K562 (cell line): ENCODE results near the gene ETV3. TPM values are rescaled to one million over a fixed set of nuclear protein-coding genes. Genes with fewer than 3 reads are reported as not detected.

Experiments
- ATAC-seq: fragments of 200-7000 bp; cut with Tn5 transposase; 3 replicates; pipeline ENCODE4 v1.9.1; 2020; ENCODE audit warnings: moderate library complexity
- BruUV-seq: library from RNA; stranded (reverse); fragments of 400-500 nt; replicated peaks from 2 replicates; lab custom pipeline; 2021; lab: Mats Ljungman, UMichigan
- CTCF ChIA-PET: fragments of 300-600 bp; formaldehyde crosslinking; extraction: SDS; loops from one replicate; lab custom pipeline; 2021; ENCODE audit warnings: low intra/inter-chr PET ratio; lab: Yijun Ruan, JAX
- POLR2A ChIA-PET: fragments of 300-600, 350-650 bp; sonication (Branson Sonifier 250); formaldehyde crosslinking; extraction: SDS; loops from one replicate; lab custom pipeline; 2021; ENCODE audit warnings: antibody characterized with exemption, inconsistent platforms; lab: Yijun Ruan, JAX
- DNase-seq, 4 experiments: peaks; one replicate each; pipeline versions ENCODE4 v3.0.0 to v3.0.0-alpha.2; 2011 to 2018; ENCODE audit warnings: low spot score in 3 of 4, mixed read lengths in 3 of 4; ENCODE audit errors: extremely low read depth in 1 of 4
- FAIRE-seq: peaks from 2 replicates; lab custom pipeline; 2011; peaks lifted over from hg19 to GRCh38; lab: Jason Lieb, UNC
- H2AFZ ChIP-seq: 2 replicates; pipeline ENCODE4 v1.6.0; 2011; ENCODE audit warnings: low read depth, low read length, control low read depth, inconsistent platforms
- H3K27ac ChIP-seq: fragments of 200-600 bp; 3 replicates; pipeline ENCODE4 v1.8.0; 2011; ENCODE audit warnings: low read depth, mild to moderate bottlenecking, control low read depth, inconsistent platforms, low read length, moderate library complexity, mixed read lengths; ENCODE audit errors: extremely low read depth
- H3K27me3 ChIP-seq, 2 experiments: fragments of 300-600 bp in 1 of 2; 2 replicates in 1 of 2; 3 replicates in 1 of 2; pipeline versions ENCODE4 v1.6.0 to v1.8.0; 2011; ENCODE audit warnings: inconsistent platforms in 2 of 2, low read length in 2 of 2, mild to moderate bottlenecking in 1 of 2, mixed read lengths in 1 of 2, moderate library complexity in 1 of 2; ENCODE audit not compliant: control insufficient read depth in 2 of 2, insufficient read depth in 2 of 2
- H3K36me3 ChIP-seq: fragments of 300-600 bp; 3 replicates; pipeline ENCODE4 v1.8.0; 2011; ENCODE audit warnings: mild to moderate bottlenecking, low read length, inconsistent platforms; ENCODE audit not compliant: control insufficient read depth, insufficient read depth
- H3K4me1 ChIP-seq, 2 experiments: fragments of 200-600 bp in 1 of 2; replicated peaks in 1 of 2; 2 replicates in 1 of 2; 3 replicates in 1 of 2; pipeline versions ENCODE4 v1.5.1 to v1.8.0; 2011; ENCODE audit warnings: inconsistent platforms in 2 of 2, low read length in 2 of 2, mild to moderate bottlenecking in 1 of 2, mixed read lengths in 1 of 2, moderate library complexity in 1 of 2; ENCODE audit not compliant: control insufficient read depth in 2 of 2, insufficient read depth in 2 of 2
- H3K4me2 ChIP-seq: 2 replicates; pipeline ENCODE4 v1.6.1; 2011; ENCODE audit warnings: low read length, control low read depth, inconsistent platforms, mixed read lengths; ENCODE audit not compliant: insufficient read depth
- H3K4me3 ChIP-seq: fragments of 200-600 bp; sonication (generic), shearing (Covaris generic); 2 replicates; pipeline ENCODE4 v1.5.1; 2016; ENCODE audit warnings: control low read depth, inconsistent platforms
- H3K79me2 ChIP-seq: fragments of 200-600 bp; 3 replicates; pipeline ENCODE4 v1.8.0; 2011; ENCODE audit warnings: low read length, inconsistent platforms; ENCODE audit not compliant: control insufficient read depth, insufficient read depth
- H3K9ac ChIP-seq, 2 experiments: 2 replicates each; pipeline versions ENCODE4 v1.6.0 to v1.6.1; 2011; ENCODE audit warnings: low read depth in 2 of 2, low read length in 2 of 2, control low read depth in 1 of 2, inconsistent platforms in 1 of 2, mild to moderate bottlenecking in 1 of 2, mixed read lengths in 1 of 2; ENCODE audit not compliant: insufficient read depth in 1 of 2
- H3K9me1 ChIP-seq: one replicate; pipeline ENCODE4 v1.6.0; 2011; ENCODE audit warnings: inconsistent platforms, mild to moderate bottlenecking, low read length, moderate library complexity; ENCODE audit not compliant: control insufficient read depth, insufficient read depth
- H3K9me3 ChIP-seq: replicated peaks from 2 replicates; pipeline ENCODE4 v1.5.1; 2011; ENCODE audit warnings: low read depth, low read length, inconsistent platforms; ENCODE audit not compliant: control insufficient read depth, insufficient read depth
- H4K20me1 ChIP-seq: replicated peaks from 2 replicates; pipeline ENCODE4 v1.6.1; 2011; ENCODE audit warnings: low read length, inconsistent platforms, mixed read lengths; ENCODE audit not compliant: control insufficient read depth, insufficient read depth
- CBFB ChIP-seq: sonication (generic); formaldehyde crosslinking; IDR thresholded peaks from 2 replicates; pipeline ENCODE4 v1.4.0; 2020; ENCODE audit warnings: mild to moderate bottlenecking, missing genetic modification reagents
- CSDE1 ChIP-seq, 2 experiments: fragments of 450-650 bp; IDR thresholded peaks; 2 replicates each; pipeline ENCODE4 v1.6.1; 2016; ENCODE audit warnings: mild to moderate bottlenecking in 1 of 2
- DMBX1 ChIP-seq: fragments of 250-450 bp; sonication (Bioruptor Pico); IDR thresholded peaks from 2 replicates; pipeline ENCODE4 v1.8.0; 2022; ENCODE audit warnings: inconsistent platforms, mild to moderate bottlenecking, moderate library complexity, borderline replicate concordance
- EGR1 ChIP-seq: fragments of 450-650 bp; conservative IDR thresholded peaks from 2 replicates; pipeline ENCODE4 v1.6.1; 2017; ENCODE audit warnings: mild to moderate bottlenecking
- EZH2 ChIP-seq: IDR thresholded peaks from 2 replicates; pipeline ENCODE4 v1.6.1; 2012; ENCODE audit warnings: low read depth, mild to moderate bottlenecking, inconsistent platforms, low read length, borderline replicate concordance
- HNRNPH1 ChIP-seq: fragments of 200-400 bp; formaldehyde crosslinking; optimal IDR thresholded peaks from 2 replicates; pipeline ENCODE3; 2017; ENCODE audit warnings: low read depth, mild to moderate bottlenecking, low read length, moderate library complexity
- KHSRP ChIP-seq: fragments of 450-650 bp; IDR thresholded peaks from 2 replicates; pipeline ENCODE4 v1.6.1; 2017
- LCOR ChIP-seq: sonication (generic); formaldehyde crosslinking; IDR thresholded peaks from 2 replicates; pipeline ENCODE4 v1.8.0; 2022; ENCODE audit warnings: mild to moderate bottlenecking, missing genetic modification reagents
- MAFK ChIP-seq: IDR thresholded peaks from 2 replicates; pipeline ENCODE4 v1.6.1; 2011; ENCODE audit warnings: low read length, improper control_type of control experiment
- PYGO2 ChIP-seq: fragments of 450-650 bp; IDR thresholded peaks from 2 replicates; pipeline ENCODE4 v1.6.1; 2016; ENCODE audit warnings: mild to moderate bottlenecking, missing genetic modification characterization, moderate library complexity, missing compliant biosample characterization
- ZNF121 ChIP-seq: sonication (generic); formaldehyde crosslinking; conservative IDR thresholded peaks from 2 replicates; pipeline ENCODE4 v1.8.0; 2022; ENCODE audit warnings: missing genetic modification reagents
- WGBS: fragments of 100-300 bp; shearing (Covaris generic); methylation state at CpG from one replicate; pipeline ENCODE4 v1.1.6; 2016; ENCODE audit warnings: low coverage, mixed read lengths; ENCODE audit not compliant: insufficient coverage; ENCODE audit errors: missing lambda C conversion rate; 5-methylcytosine and 5-hydroxymethylcytosine counted together
- in situ Hi-C: fragments of 300-500 bp; cut with MboI; formaldehyde crosslinking; loops from 4 replicates; pipeline ENCODE4 v1.15.0; 2018; ENCODE audit warnings: inconsistent platforms, mixed read lengths
- intact Hi-C: fragments of 100-400 bp; cut with micrococcal nuclease; formaldehyde crosslinking; loops from 2 replicates; pipeline ENCODE4 v1.14.2; 2022
- polyA plus RNA-seq, 8 experiments: library from polyadenylated mRNA; depleted of rRNA in 4 of 8; stranded (reverse) in 5 of 8; unstranded in 3 of 8; fragments of >200 nt; fragmentation: Nextera tagmentation in 2 of 8; fragmentation: Illumina TruSeq in 1 of 8; extraction: Ambion mirVana in 2 of 8; extraction: Trizol in 1 of 8; gene quantifications; 2 replicates each; pipeline versions ENCODE4 v1.2.1 to v1.2.3, GENCODE V29; 2011 to 2014; ENCODE audit warnings: inconsistent platforms in 1 of 8, missing spikeins in 1 of 8
- total RNA-seq, 7 experiments: library from RNA; depleted of rRNA in 6 of 7; stranded (reverse); fragments of >200 nt in 6 of 7; fragmentation: Illumina TruSeq in 2 of 7; extraction: Trizol in 2 of 7; gene quantifications; 2 replicates each; pipeline versions ENCODE4 v1.2.1 to v1.2.3, GENCODE V29; 2011 to 2021; ENCODE audit warnings: low replicate concordance in 1 of 7
- TF ChIP-seq, protein P1 (sequence below): sonication (generic); formaldehyde crosslinking; IDR thresholded peaks from 2 replicates; pipeline ENCODE4 v1.8.1; 2023; ENCODE audit warnings: mild to moderate bottlenecking, missing genetic modification reagents, moderate library complexity
- TF ChIP-seq, protein P2 (sequence below), 3 experiments: IDR thresholded peaks in 2 of 3; conservative IDR thresholded peaks in 1 of 3; 2 replicates each; pipeline ENCODE4 v1.5.1; 2011 to 2012; ENCODE audit warnings: low read length in 3 of 3, mild to moderate bottlenecking in 3 of 3, control low read depth in 2 of 3, improper control_type of control experiment in 1 of 3, inconsistent platforms in 1 of 3, low read depth in 1 of 3, mixed read lengths in 1 of 3, moderate library complexity in 1 of 3; ENCODE audit not compliant: insufficient read depth in 2 of 3
- TF ChIP-seq, protein P3 (sequence below): fragments of 250-450 bp; sonication (Bioruptor Pico); IDR thresholded peaks from 2 replicates; pipeline ENCODE4 v1.5.0; 2021

The ETV3 gene
- total and polyA plus RNA-seq, 9 of the 15 experiments (the other 6 are each of a cell fraction or from before 2014, with no cell fraction given), result 3.1 to 16.0 (median 9.0) TPM

DNA sequence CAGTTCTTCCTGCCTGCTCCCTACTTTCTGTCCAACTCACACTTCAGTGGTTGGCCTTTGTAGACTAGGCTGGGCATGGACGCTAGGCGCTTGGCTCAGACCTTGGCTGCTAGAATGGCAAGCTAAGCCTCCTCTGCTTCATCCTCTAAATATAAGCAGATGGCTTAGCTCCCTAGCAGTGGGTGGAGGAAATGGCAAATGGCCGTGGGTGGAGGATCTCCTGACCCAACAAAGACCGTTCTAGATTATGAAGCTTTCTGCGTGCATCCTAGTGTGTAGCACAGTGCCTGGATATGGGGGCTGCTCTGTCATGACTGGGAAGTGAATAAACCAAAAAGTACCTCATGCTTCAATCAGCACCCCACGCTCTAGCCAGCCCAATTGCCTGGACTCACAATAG, 28.2 kb downstream of the ETV3 start:
- Histone ChIP-seq H3K9me3 (no peaks in the 10 kb centered on the region), H2AFZ (no peak overlapping the region), H3K4me3 (no peak overlapping the region), H3K27me3 (peaks cover 78 to 94% of the 10 kb centered on the region in 2 experiments), H3K36me3 (no peaks in the 10 kb centered on the region), H3K9me1 (no peaks in the 10 kb centered on the region), H3K27ac (no peak overlapping the region), H3K9ac (no peak overlapping the region), H3K4me1 (peaks cover 0 to 12% of the 10 kb centered on the region in 2 experiments; a peak in 3 of 5 replicates), H3K4me2 (no peak overlapping the region), H3K79me2 (no peaks in the 10 kb centered on the region), H4K20me1 (0 out of 2 replicates have a peak, but pooled peaks cover 12% of the 10 kb centered on the region)
- ChIA-PET POLR2A (interaction anchor here (0.9 to 1.5 kb wide), 2 partner anchors 27 to 41 kb away, joined by 3 to 4 read pairs; no protein-coding TSS in a partner anchor), CTCF (no interaction called here)
- ATAC-seq (no peak), DNase-seq (no peak), FAIRE-seq (no peak)
- intact Hi-C loops, result no loop called here
- in situ Hi-C loops, result no loop called here
- 0 out of 2 replicates have a peak, but pooled peaks have one; percentile 21 for TF ChIP-seq EGR1
- TF ChIP-seq, protein P1, sequence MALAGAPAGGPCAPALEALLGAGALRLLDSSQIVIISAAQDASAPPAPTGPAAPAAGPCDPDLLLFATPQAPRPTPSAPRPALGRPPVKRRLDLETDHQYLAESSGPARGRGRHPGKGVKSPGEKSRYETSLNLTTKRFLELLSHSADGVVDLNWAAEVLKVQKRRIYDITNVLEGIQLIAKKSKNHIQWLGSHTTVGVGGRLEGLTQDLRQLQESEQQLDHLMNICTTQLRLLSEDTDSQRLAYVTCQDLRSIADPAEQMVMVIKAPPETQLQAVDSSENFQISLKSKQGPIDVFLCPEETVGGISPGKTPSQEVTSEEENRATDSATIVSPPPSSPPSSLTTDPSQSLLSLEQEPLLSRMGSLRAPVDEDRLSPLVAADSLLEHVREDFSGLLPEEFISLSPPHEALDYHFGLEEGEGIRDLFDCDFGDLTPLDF (CRISPR knock-in tag), result no peak
- WGBS, result 1% methylated on average over 6 of the region's 6 CpGs
- no TSS peak for BruUV-seq

DNA sequence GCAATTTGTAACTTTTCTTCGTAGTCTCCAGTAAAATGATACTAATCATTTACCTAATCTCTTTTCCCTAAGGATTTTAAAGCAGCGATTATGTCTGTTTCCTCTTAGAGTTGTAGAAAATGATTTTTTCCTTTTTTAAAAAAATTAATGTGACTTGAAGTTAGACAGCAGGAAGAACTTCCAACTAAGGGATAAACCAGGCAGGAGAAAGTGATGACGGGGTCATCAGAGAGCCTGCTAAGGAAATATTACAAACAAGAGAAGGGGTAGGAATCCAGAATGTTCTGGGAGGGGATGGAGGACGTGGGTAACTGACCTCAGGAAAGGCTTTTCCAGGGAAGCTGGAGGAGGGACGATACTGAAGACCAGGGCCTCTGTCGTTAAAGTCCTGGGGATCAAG, 29.7 kb downstream of the ETV3 start:
- H3K36me3 ChIP-seq, result no peaks in the 10 kb centered on the region
- in situ Hi-C loops (no loop called here), intact Hi-C loops (no loop called here)
- no peaks in the 10 kb centered on the region for H3K9me1 ChIP-seq
- DNase-seq (no peak), FAIRE-seq (no peak), ATAC-seq (no peak)
- H2AFZ ChIP-seq, result no peak overlapping the region
- TF ChIP-seq KHSRP, result no peak
- TF ChIP-seq CBFB (CRISPR knock-in tag), result no peak
- no peak for TF ChIP-seq EZH2
- TF ChIP-seq LCOR (CRISPR knock-in tag), result no peak
- no peak for TF ChIP-seq HNRNPH1
- no peak for TF ChIP-seq ZNF121
- TF ChIP-seq, protein P2, sequence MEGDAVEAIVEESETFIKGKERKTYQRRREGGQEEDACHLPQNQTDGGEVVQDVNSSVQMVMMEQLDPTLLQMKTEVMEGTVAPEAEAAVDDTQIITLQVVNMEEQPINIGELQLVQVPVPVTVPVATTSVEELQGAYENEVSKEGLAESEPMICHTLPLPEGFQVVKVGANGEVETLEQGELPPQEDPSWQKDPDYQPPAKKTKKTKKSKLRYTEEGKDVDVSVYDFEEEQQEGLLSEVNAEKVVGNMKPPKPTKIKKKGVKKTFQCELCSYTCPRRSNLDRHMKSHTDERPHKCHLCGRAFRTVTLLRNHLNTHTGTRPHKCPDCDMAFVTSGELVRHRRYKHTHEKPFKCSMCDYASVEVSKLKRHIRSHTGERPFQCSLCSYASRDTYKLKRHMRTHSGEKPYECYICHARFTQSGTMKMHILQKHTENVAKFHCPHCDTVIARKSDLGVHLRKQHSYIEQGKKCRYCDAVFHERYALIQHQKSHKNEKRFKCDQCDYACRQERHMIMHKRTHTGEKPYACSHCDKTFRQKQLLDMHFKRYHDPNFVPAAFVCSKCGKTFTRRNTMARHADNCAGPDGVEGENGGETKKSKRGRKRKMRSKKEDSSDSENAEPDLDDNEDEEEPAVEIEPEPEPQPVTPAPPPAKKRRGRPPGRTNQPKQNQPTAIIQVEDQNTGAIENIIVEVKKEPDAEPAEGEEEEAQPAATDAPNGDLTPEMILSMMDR (IDR thresholded peaks at IDR 0.05 in 2 of 3, conservative IDR thresholded peaks at IDR 0.05 in 1 of 3; ENCODE audit: insufficient read depth in 2 of 3, low read depth in 1 of 3, low read length in 3 of 3), result no peak
- TF ChIP-seq, protein P3, sequence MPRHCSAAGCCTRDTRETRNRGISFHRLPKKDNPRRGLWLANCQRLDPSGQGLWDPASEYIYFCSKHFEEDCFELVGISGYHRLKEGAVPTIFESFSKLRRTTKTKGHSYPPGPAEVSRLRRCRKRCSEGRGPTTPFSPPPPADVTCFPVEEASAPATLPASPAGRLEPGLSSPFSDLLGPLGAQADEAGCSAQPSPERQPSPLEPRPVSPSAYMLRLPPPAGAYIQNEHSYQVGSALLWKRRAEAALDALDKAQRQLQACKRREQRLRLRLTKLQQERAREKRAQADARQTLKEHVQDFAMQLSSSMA (CRISPR knock-in tag), result no peak
- TF ChIP-seq MAFK, result no peak
- TF ChIP-seq DMBX1 (CRISPR knock-in tag), result no peak
- no peak for TF ChIP-seq PYGO2 (tag)
- TF ChIP-seq CSDE1 (IDR thresholded peaks at IDR 0.05), result no peak
- CTCF ChIA-PET, result no interaction called here
- H3K4me3 ChIP-seq, result no peak overlapping the region
- no peak overlapping the region for H3K27ac ChIP-seq
- no TSS peak for BruUV-seq
- POLR2A ChIA-PET, result no interaction called here
- no peaks in the 10 kb centered on the region for H3K79me2 ChIP-seq
- H3K4me2 ChIP-seq, result no peak overlapping the region
- WGBS, result 0% methylated on average over 6 of the region's 6 CpGs
- H3K4me1 ChIP-seq, result peaks cover 0 to 12% of the 10 kb centered on the region in 2 experiments; a peak in 3 of 5 replicates
- no peaks in the 10 kb centered on the region for H3K9me3 ChIP-seq
- H4K20me1 ChIP-seq, result 0 out of 2 replicates have a peak, but pooled peaks cover 12% of the 10 kb centered on the region
- H3K9ac ChIP-seq, result no peak overlapping the region
- peaks cover 74 to 95% of the 10 kb centered on the region in 2 experiments for H3K27me3 ChIP-seq
